Kidney (tissue), 14 donors: ENCODE data around the gene WWOX. TPM values are rescaled to one million over a fixed set of nuclear protein-coding genes. Genes with fewer than 3 reads are reported as not detected.

Source experiments
- DNase-seq, 5 donors: peaks; one replicate each; pipeline ENCODE4 v3.0.0-alpha.2; 2013 to 2020
- FAIRE-seq: peaks from 2 replicates; lab custom pipeline; 2012; peaks lifted over from hg19 to GRCh38; lab: Jason Lieb, UNC
- H3K27ac ChIP-seq, 2 donors: one replicate each; pipeline ENCODE4 v1.7.0; 2013; ENCODE audit warnings: low read depth in 2 of 2, low read length in 2 of 2, inconsistent platforms in 1 of 2
- H3K27me3 ChIP-seq: one replicate; pipeline ENCODE4 v1.7.1; 2013; ENCODE audit warnings: low read length, inconsistent platforms; ENCODE audit not compliant: control insufficient read depth, insufficient read depth
- H3K36me3 ChIP-seq, 3 donors: one replicate each; pipeline versions ENCODE4 v1.7.0 to v1.7.1; 2013; ENCODE audit warnings: low read length in 3 of 3, control low read depth in 1 of 3, inconsistent platforms in 1 of 3; ENCODE audit not compliant: insufficient read depth in 3 of 3, control insufficient read depth in 2 of 3
- H3K4me1 ChIP-seq, 3 donors: one replicate each; pipeline versions ENCODE4 v1.7.0 to v1.7.1; 2013; ENCODE audit warnings: low read length in 3 of 3, inconsistent platforms in 1 of 3, low read depth in 1 of 3; ENCODE audit not compliant: control insufficient read depth in 2 of 3, insufficient read depth in 2 of 3
- H3K4me3 ChIP-seq, 3 donors: one replicate each; pipeline versions ENCODE4 v1.7.0 to v1.8.1; 2013; ENCODE audit warnings: low read length in 3 of 3, control low read depth in 1 of 3, inconsistent platforms in 1 of 3
- H3K9ac ChIP-seq, 3 donors: one replicate each; pipeline versions ENCODE4 v1.7.0 to v1.7.1; 2013; ENCODE audit warnings: low read length in 3 of 3, control low read depth in 1 of 3, inconsistent platforms in 1 of 3
- H3K9me3 ChIP-seq, 3 donors: one replicate each; pipeline versions ENCODE4 v1.7.0 to v1.7.1; 2013; ENCODE audit warnings: low read length in 3 of 3, control low read depth in 1 of 3, inconsistent platforms in 1 of 3; ENCODE audit not compliant: control insufficient read depth in 2 of 3, insufficient read depth in 1 of 3
- CTCF ChIP-seq: IDR thresholded peaks from 3 replicates; pipeline ENCODE4 v1.5.1; 2012; ENCODE audit warnings: mild to moderate bottlenecking, moderate library complexity, borderline replicate concordance; ENCODE audit not compliant: insufficient read depth; ENCODE audit errors: extremely low read depth
- intact Hi-C: fragments of 100-400 bp; cut with DNase I; formaldehyde crosslinking; loops from one replicate; pipeline ENCODE4 v1.11.1; 2022
- polyA plus RNA-seq: library from polyadenylated mRNA; stranded (reverse); fragments of 350-450 nt; fragmentation: Illumina TruSeq; extraction: RNeasy Lipid Tissue Mini Kit (QIAGEN cat#74804); gene quantifications from one replicate; pipeline ENCODE4 v1.2.3, GENCODE V29; 2014; ENCODE audit warnings: low read depth, low replicate concordance; ENCODE audit not compliant: insufficient read depth
- total RNA-seq: library from RNA; stranded (reverse); fragmentation: NEBNext Ultra II Directional; extraction: Animal tissue kit (Norgen Biotek cat#: 25700); gene quantifications from one replicate; pipeline ENCODE4 v1.2.1, GENCODE V29; 2021
- donor health status: control.
- donor health status: control.
- donor health status: control.
- donor health status: control.
- donor health status: control.
- donor health status: DM: yes; HTN: yes; CAD: no.
- donor health status: Normal renal cell carcinoma (clear cell type).

WWOX gene
- total and polyA plus RNA-seq, 2 donors from 2014 or later: 22.5 to 30.3 TPM

GRCh38 chr16:78647491-78647890 lies 548.0 kb downstream of the WWOX start:
- Histone ChIP-seq H3K27ac (no peak overlapping the region), H3K4me1 (peaks cover 0 to 2% (median 0%) of the 10 kb centered on the region in 3 donors), H3K9ac (no peak overlapping the region), H3K36me3 (no peaks in the 10 kb centered on the region), H3K4me3 (no peak overlapping the region), H3K9me3 (no peaks in the 10 kb centered on the region), H3K27me3 (no peaks in the 10 kb centered on the region)
- intact Hi-C loops: no loop called here
- no peak for TF ChIP-seq CTCF
- FAIRE-seq (no peak), DNase-seq (no peak)

GRCh38 chr16:78648517-78648916 lies 549.1 kb downstream of the WWOX start:
- Histone ChIP-seq H3K4me3 (peak overlapping the region in 2 of 3 donors; percentile 26 to 40), H3K36me3 (no peaks in the 10 kb centered on the region), H3K9ac (no peak overlapping the region), H3K27ac (no peak overlapping the region), H3K4me1 (peaks cover 0 to 2% (median 0%) of the 10 kb centered on the region in 3 donors), H3K27me3 (no peaks in the 10 kb centered on the region), H3K9me3 (no peaks in the 10 kb centered on the region)
- DNase-seq (peak in 2 of 5 donors; percentile 58 to 78), FAIRE-seq (peak; percentile 11)
- intact Hi-C loops: no loop called here
- no peak for TF ChIP-seq CTCF

GRCh38 chr16:78650339-78651074 lies 551.1 kb downstream of the WWOX start:
- intact Hi-C loops: no loop called here
- Histone ChIP-seq H3K9ac (no peak overlapping the region), H3K4me1 (peaks cover 0 to 5% (median 0%) of the 10 kb centered on the region in 3 donors), H3K9me3 (no peaks in the 10 kb centered on the region), H3K27me3 (no peaks in the 10 kb centered on the region), H3K4me3 (no peak overlapping the region), H3K27ac (no peak overlapping the region), H3K36me3 (no peaks in the 10 kb centered on the region)
- no peak for DNase-seq
- TF ChIP-seq CTCF: no peak
- no peak for FAIRE-seq
